DOHH2 (cell line): Measurements from ENCODE around the gene SLC2A11.
"Not testable (repeated sequence)": the region's sequence is repeated elsewhere in the genome, so short reads cannot be mapped to it uniquely, and the experiment has no call there.

Source experiments
- H3F3A ChIP-seq: fragments of 200-600 bp; sonication (generic), shearing (Covaris generic); 2 replicates; pipeline ENCODE4 v1.6.0; 2016; ENCODE audit warnings: antibody characterized with exemption, mild to moderate bottlenecking; ENCODE audit not compliant: control insufficient read depth, insufficient read depth
- H3K27ac ChIP-seq: fragments of 200-600 bp; sonication (generic); 2 replicates; pipeline ENCODE4 v1.5.1; 2014; ENCODE audit warnings: low read depth, mild to moderate bottlenecking, low read length, moderate library complexity
- H3K27me3 ChIP-seq: fragments of 200-600 bp; sonication (generic); 2 replicates; pipeline ENCODE4 v1.6.1; 2014; ENCODE audit warnings: mild to moderate bottlenecking, low read length, mixed read lengths; ENCODE audit not compliant: control insufficient read depth
- H3K36me3 ChIP-seq: fragments of 200-600 bp; sonication (generic); 2 replicates; pipeline ENCODE4 v1.6.1; 2014; ENCODE audit warnings: mild to moderate bottlenecking, low read length, moderate library complexity, mixed read lengths; ENCODE audit not compliant: control insufficient read depth
- H3K4me1 ChIP-seq: fragments of 200-600 bp; sonication (generic); 2 replicates; pipeline ENCODE4 v1.6.1; 2014; ENCODE audit warnings: mild to moderate bottlenecking, low read length, mixed read lengths; ENCODE audit not compliant: control insufficient read depth
- H3K4me2 ChIP-seq: fragments of 200-600 bp; sonication (generic); 2 replicates; pipeline ENCODE4 v1.6.0; 2014; ENCODE audit warnings: mild to moderate bottlenecking, low read length, moderate library complexity
- H3K4me3 ChIP-seq: fragments of 200-600 bp; sonication (generic); 2 replicates; pipeline ENCODE4 v1.5.1; 2014; ENCODE audit warnings: mild to moderate bottlenecking, low read length, mixed read lengths
- H3K79me2 ChIP-seq: fragments of 200-600 bp; sonication (generic); 2 replicates; pipeline ENCODE4 v1.6.1; 2014; ENCODE audit warnings: mild to moderate bottlenecking, low read length, mixed read lengths; ENCODE audit not compliant: control insufficient read depth
- H3K9me2 ChIP-seq: fragments of 200-600 bp; sonication (generic); replicated peaks from 2 replicates; pipeline ENCODE4 v1.6.1; 2014; ENCODE audit warnings: mild to moderate bottlenecking, low read length, mixed read lengths; ENCODE audit not compliant: control insufficient read depth
- H3K9me3 ChIP-seq: fragments of 200-600 bp; sonication (generic); 2 replicates; pipeline ENCODE4 v1.6.1; 2014; ENCODE audit warnings: antibody characterized with exemption, low read length, mixed read lengths; ENCODE audit not compliant: control insufficient read depth, insufficient read depth
- H4K20me1 ChIP-seq: fragments of 200-600 bp; sonication (generic); 2 replicates; pipeline ENCODE4 v1.6.0; 2014; ENCODE audit warnings: low read depth, mild to moderate bottlenecking, antibody characterized with exemption, low read length, moderate library complexity; ENCODE audit not compliant: control insufficient read depth, insufficient read depth
- CTCF ChIP-seq: fragments of 200-600 bp; sonication (generic); IDR thresholded peaks from one replicate; pipeline ENCODE4 v1.5.1; 2014; ENCODE audit warnings: antibody characterized with exemption, mild to moderate bottlenecking, low read depth, low read length; ENCODE audit not compliant: poor library complexity, severe bottlenecking
- EZH2phosphoT487 ChIP-seq: fragments of 200-600 bp; sonication (generic); IDR thresholded peaks from 2 replicates; pipeline ENCODE4 v1.6.1; 2017; ENCODE audit warnings: borderline replicate concordance, mild to moderate bottlenecking, antibody characterized with exemption, low read length, moderate library complexity, mixed read lengths

Gene SLC2A11

GRCh38 chr22:23913306-23913660 is 55.6 kb downstream of the SLC2A11 start:
- Histone ChIP-seq H3K27ac (peak overlapping the region; percentile 81), H3K36me3 (no peaks in the 10 kb centered on the region), H3K4me3 (peak overlapping the region; percentile 92), H3K4me2 (peak overlapping the region; percentile 100), H3F3A (peaks cover 7% of the 10 kb centered on the region), H3K79me2 (peaks cover 13% of the 10 kb centered on the region), H4K20me1 (no peaks in the 10 kb centered on the region), H3K9me2 (no peaks in the 10 kb centered on the region), H3K4me1 (peaks cover 46% of the 10 kb centered on the region), H3K9me3 (no peaks in the 10 kb centered on the region), H3K27me3 (no peaks in the 10 kb centered on the region)
- TF ChIP-seq EZH2phosphoT487: no peak
- TF ChIP-seq CTCF: no peak

DNA sequence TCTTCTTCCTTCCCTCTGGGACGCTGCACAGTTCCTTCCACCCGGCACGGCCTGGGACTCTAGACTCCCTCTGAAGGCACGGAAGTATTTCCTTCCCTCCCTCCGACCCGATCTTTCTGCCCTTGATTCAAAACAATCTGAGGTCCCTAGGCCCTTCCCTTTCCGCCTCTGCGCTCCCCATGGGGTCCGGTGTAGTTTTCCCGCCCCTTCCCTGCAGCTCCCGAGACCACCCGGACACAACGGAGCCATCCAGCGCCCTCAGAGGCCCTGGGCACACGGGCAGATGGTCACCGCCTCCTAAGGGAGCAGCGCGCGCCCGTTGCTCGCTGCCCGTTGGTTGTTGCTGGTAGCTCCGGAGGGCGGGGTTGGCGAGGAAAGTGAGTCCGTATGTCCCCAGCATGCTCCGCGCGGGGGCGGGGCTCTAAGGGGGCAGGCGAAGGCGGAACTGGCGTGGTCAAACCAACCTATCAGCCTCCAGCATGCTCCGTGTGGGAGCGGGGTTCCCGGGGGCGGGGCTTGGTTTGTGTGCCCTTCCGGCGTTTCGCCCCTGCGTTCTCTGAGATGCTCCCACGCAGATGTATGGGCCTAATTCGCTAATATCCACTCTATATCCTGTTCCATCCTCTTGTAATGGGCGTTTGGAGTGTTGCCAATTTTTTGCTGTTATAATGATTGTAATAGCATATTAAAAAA is 56.1 kb downstream of the SLC2A11 start:
- Histone ChIP-seq H3K27me3 (no peaks in the 10 kb centered on the region), H3F3A (peaks cover 7% of the 10 kb centered on the region), H3K4me3 (peak overlapping the region; percentile 92), H3K4me2 (peak overlapping the region; percentile 100), H3K36me3 (no peaks in the 10 kb centered on the region), H3K9me3 (no peaks in the 10 kb centered on the region), H3K9me2 (no peaks in the 10 kb centered on the region), H3K4me1 (peaks cover 46% of the 10 kb centered on the region), H3K79me2 (peaks cover 13% of the 10 kb centered on the region), H4K20me1 (no peaks in the 10 kb centered on the region), H3K27ac (peak overlapping the region; percentile 81)
- no peak for TF ChIP-seq CTCF
- TF ChIP-seq EZH2phosphoT487: no peak

DNA sequence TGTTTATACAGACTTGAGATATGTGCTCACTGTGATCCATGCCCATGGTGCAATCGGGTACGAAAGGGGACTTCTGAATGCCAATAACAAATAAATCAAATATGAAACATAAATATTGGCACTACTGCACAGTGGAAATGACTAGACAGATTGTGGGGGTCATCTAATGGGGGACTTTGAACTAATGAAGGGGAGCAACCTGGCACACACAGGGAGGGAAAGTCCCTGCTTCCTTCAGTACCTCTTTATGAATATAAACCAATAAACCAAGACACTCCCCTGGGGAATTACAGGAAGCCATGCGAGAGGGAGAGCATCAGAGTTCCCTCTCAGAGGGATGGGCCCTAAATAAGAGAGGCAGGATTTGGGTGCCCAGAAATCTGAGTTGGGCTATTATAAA is 57.6 kb downstream of the SLC2A11 start:
- Histone ChIP-seq H3K9me3 (no peaks in the 10 kb centered on the region), H3K9me2 (no peaks in the 10 kb centered on the region), H3K27me3 (no peaks in the 10 kb centered on the region), H3K36me3 (no peaks in the 10 kb centered on the region), H3K4me3 (no peak overlapping the region), H3K27ac (no peak overlapping the region), H3K79me2 (peaks cover 13% of the 10 kb centered on the region), H3F3A (peaks cover 7% of the 10 kb centered on the region), H3K4me1 (peaks cover 46% of the 10 kb centered on the region), H3K4me2 (0 out of 2 replicates have a peak overlapping the region, but pooled peaks have one; percentile 100), H4K20me1 (no peaks in the 10 kb centered on the region)
- no peak for TF ChIP-seq EZH2phosphoT487
- no peak for TF ChIP-seq CTCF

DNA sequence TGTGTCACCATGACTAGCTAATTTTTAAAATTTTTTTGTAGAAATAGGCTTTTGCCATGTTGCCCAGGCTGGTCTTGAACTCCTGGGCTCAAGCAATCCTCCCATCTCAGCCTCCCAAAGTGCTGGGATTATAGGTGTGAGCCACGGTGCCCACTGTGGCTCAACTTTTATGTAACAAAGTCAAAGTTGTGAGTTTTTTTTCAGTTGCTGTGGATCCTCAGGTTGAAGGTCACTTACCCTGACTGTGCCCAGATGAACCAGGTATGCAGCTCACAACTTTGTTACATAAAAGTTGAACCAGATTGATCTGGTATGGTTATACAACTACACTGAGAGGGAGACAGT is 62.6 kb downstream of the SLC2A11 start:
- not testable (repeated sequence) for H3K4me2 ChIP-seq, H3K9me2 ChIP-seq, H3K79me2 ChIP-seq, H3K36me3 ChIP-seq, H3K4me1 ChIP-seq, H4K20me1 ChIP-seq, H3K4me3 ChIP-seq, H3K9me3 ChIP-seq, H3K27ac ChIP-seq, H3F3A ChIP-seq, H3K27me3 ChIP-seq

GRCh38 chr22:23921586-23922201 is 64.0 kb downstream of the SLC2A11 start:
- not testable (repeated sequence) for H3K27me3 ChIP-seq, H3K27ac ChIP-seq, H3K9me2 ChIP-seq

More at GRCh38 chr22:23921586-23922201, 64.0 kb downstream of the SLC2A11 start:
- H3K4me2 ChIP-seq, H3K9me3 ChIP-seq, H3F3A ChIP-seq, H4K20me1 ChIP-seq, H3K4me3 ChIP-seq, H3K4me1 ChIP-seq, H3K79me2 ChIP-seq: not testable (repeated sequence)
- H3K36me3 ChIP-seq: peaks cover 11% of the 10 kb centered on the region
